GM12878 (cell line): Measurements from ENCODE around the gene NPM3. TPM values are rescaled to one million over a fixed set of nuclear protein-coding genes. Genes with fewer than 3 reads are reported as not detected.

Experiments used
- ATF7 ChIP-seq: fragments of 450-650 bp; IDR thresholded peaks from 2 replicates; pipeline ENCODE4 v1.6.1; 2016; ENCODE audit warnings: low read depth, mild to moderate bottlenecking
- CEBPB ChIP-seq, 2 experiments: fragments of 150-350 bp in 1 of 2; IDR thresholded peaks; 2 replicates each; pipeline ENCODE4 v1.6.1; 2012 to 2014; ENCODE audit warnings: low read depth in 2 of 2, low read length in 2 of 2, borderline replicate concordance in 1 of 2, inconsistent platforms in 1 of 2
- IKZF1 ChIP-seq: fragments of 450-650 bp; conservative IDR thresholded peaks from 2 replicates; pipeline ENCODE4 v1.6.1; 2017; ENCODE audit warnings: antibody characterized with exemption, mild to moderate bottlenecking
- KDM1A ChIP-seq: fragments of 200-600 bp; sonication (generic); IDR thresholded peaks from 2 replicates; pipeline ENCODE4 v1.6.1; 2016; ENCODE audit warnings: borderline replicate concordance
- LARP7 ChIP-seq: fragments of 450-650 bp; IDR thresholded peaks from 2 replicates; pipeline ENCODE4 v1.6.1; 2017; ENCODE audit warnings: mild to moderate bottlenecking
- MXI1 ChIP-seq: fragments of 150-350 bp; IDR thresholded peaks from 2 replicates; pipeline ENCODE4 v1.6.1; 2011; ENCODE audit warnings: low read depth, mild to moderate bottlenecking, inconsistent platforms, low read length, improper control_type of control experiment
- MYB ChIP-seq: fragments of 150-350 bp; IDR thresholded peaks from 2 replicates; pipeline ENCODE4 v1.6.1; 2014; ENCODE audit warnings: mild to moderate bottlenecking, low read depth, low read length, borderline replicate concordance
- MYC ChIP-seq: IDR thresholded peaks from 2 replicates; pipeline ENCODE4 v1.6.1; 2011; ENCODE audit warnings: mild to moderate bottlenecking, low read length, moderate library complexity, inconsistent platforms; ENCODE audit not compliant: insufficient read depth, insufficient replicate concordance, insufficient read length, severe bottlenecking
- NR2C1 ChIP-seq: fragments of 450-650 bp; IDR thresholded peaks from 2 replicates; pipeline ENCODE4 v1.6.1; 2017; ENCODE audit warnings: antibody characterized with exemption, mild to moderate bottlenecking, moderate library complexity
- PAX8 ChIP-seq: fragments of 450-650 bp; IDR thresholded peaks from 2 replicates; pipeline ENCODE4 v1.6.1; 2017; ENCODE audit warnings: mild to moderate bottlenecking, moderate library complexity
- STAT3 ChIP-seq: IDR thresholded peaks from 2 replicates; pipeline ENCODE4 v1.6.1; 2011; ENCODE audit warnings: low read depth, low read length, improper control_type of control experiment
- TCF12 ChIP-seq: IDR thresholded peaks from 2 replicates; pipeline ENCODE4 v1.6.1; 2011; ENCODE audit warnings: low read depth, mild to moderate bottlenecking, low read length
- ZNF217 ChIP-seq: fragments of 450-650 bp; IDR thresholded peaks from 2 replicates; pipeline ENCODE4 v1.6.1; 2017; ENCODE audit warnings: antibody characterized with exemption, mild to moderate bottlenecking
- polyA plus RNA-seq, 11 experiments: library from polyadenylated mRNA; depleted of rRNA in 4 of 11; unstranded in 6 of 11; stranded (reverse) in 5 of 11; fragments of >200 nt; fragmentation: Nextera tagmentation in 4 of 11; fragmentation: Illumina TruSeq in 1 of 11; extraction: Ambion mirVana in 4 of 11; extraction: Trizol in 1 of 11; gene quantifications; 1 replicate in 1 of 11; 2 replicates in 10 of 11; pipeline versions ENCODE4 v1.2.1 to v1.2.3, GENCODE V29; 2011 to 2016; ENCODE audit warnings: inconsistent platforms in 2 of 11, missing spikeins in 2 of 11, low read depth in 1 of 11
- total RNA-seq, 4 experiments: library from RNA; depleted of rRNA in 3 of 4; stranded (reverse); fragments of >200 nt in 3 of 4; fragmentation: Illumina TruSeq in 1 of 4; extraction: Trizol in 1 of 4; gene quantifications; 2 replicates each; pipeline versions ENCODE4 v1.2.1 to v1.2.3, GENCODE V29; 2013 to 2021
- TF ChIP-seq, protein P1 (sequence below): IDR thresholded peaks from 2 replicates; pipeline ENCODE4 v1.6.1; 2012; ENCODE audit warnings: improper control_type of control experiment, low read depth, low read length; ENCODE audit not compliant: insufficient replicate concordance
- TF ChIP-seq, protein P2 (sequence below): fragments of 450-650 bp; IDR thresholded peaks from 2 replicates; pipeline ENCODE4 v1.6.1; 2017; ENCODE audit warnings: low read depth, mild to moderate bottlenecking, moderate library complexity
- TF ChIP-seq, protein P3 (sequence below): fragments of 450-650 bp; IDR thresholded peaks from 2 replicates; pipeline ENCODE4 v1.6.1; 2016; ENCODE audit warnings: mild to moderate bottlenecking
- TF ChIP-seq, protein P4 (sequence below): fragments of 450-650 bp; formaldehyde crosslinking; IDR thresholded peaks from 2 replicates; pipeline ENCODE4 v1.4.0; 2022; ENCODE audit warnings: mild to moderate bottlenecking, moderate library complexity

The NPM3 gene
- total and polyA plus RNA-seq, 10 of the 15 experiments (the other 5 are each of a cell fraction or from before 2014, with no cell fraction given): 13.0 to 171 (median 93.3) TPM

DNA sequence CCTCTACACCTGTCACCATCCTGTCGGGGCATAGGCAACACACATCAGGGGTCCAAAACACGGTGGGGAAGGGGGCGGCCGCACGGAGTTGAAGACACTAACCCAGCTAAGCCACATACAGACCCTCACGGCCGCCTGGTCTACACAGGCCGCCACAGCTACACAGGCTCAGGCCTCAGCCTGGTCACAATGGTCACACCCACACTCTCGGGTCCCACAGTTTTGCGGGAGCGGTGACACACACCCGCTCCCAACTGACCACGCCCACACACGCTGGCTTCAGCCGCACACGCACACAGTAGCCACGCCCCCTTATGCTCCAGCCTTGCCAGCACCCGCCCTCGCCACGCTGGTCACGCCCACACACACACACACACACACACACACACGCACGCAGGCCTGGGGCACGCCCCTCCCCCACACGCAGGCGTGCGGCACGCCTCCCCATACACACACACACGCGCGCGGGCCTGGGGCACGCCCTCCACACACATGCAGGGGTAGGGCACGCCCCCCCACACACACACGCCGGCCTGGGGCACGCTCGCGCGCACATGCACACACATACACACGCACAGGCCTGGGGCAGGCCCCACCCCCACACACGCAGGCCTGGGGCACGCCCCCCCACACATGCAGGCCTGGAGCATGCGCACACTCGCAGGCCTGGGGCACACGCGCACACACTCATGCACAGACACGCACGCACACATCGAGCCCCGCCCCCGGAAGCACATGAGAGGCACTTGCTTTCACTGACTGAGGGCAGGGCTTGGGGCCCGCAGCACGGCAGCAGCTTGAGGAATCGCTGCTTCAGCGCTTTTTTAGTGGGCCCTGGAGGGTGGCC is 47.3 kb upstream of the NPM3 start (continued):
- TF ChIP-seq, protein P1, sequence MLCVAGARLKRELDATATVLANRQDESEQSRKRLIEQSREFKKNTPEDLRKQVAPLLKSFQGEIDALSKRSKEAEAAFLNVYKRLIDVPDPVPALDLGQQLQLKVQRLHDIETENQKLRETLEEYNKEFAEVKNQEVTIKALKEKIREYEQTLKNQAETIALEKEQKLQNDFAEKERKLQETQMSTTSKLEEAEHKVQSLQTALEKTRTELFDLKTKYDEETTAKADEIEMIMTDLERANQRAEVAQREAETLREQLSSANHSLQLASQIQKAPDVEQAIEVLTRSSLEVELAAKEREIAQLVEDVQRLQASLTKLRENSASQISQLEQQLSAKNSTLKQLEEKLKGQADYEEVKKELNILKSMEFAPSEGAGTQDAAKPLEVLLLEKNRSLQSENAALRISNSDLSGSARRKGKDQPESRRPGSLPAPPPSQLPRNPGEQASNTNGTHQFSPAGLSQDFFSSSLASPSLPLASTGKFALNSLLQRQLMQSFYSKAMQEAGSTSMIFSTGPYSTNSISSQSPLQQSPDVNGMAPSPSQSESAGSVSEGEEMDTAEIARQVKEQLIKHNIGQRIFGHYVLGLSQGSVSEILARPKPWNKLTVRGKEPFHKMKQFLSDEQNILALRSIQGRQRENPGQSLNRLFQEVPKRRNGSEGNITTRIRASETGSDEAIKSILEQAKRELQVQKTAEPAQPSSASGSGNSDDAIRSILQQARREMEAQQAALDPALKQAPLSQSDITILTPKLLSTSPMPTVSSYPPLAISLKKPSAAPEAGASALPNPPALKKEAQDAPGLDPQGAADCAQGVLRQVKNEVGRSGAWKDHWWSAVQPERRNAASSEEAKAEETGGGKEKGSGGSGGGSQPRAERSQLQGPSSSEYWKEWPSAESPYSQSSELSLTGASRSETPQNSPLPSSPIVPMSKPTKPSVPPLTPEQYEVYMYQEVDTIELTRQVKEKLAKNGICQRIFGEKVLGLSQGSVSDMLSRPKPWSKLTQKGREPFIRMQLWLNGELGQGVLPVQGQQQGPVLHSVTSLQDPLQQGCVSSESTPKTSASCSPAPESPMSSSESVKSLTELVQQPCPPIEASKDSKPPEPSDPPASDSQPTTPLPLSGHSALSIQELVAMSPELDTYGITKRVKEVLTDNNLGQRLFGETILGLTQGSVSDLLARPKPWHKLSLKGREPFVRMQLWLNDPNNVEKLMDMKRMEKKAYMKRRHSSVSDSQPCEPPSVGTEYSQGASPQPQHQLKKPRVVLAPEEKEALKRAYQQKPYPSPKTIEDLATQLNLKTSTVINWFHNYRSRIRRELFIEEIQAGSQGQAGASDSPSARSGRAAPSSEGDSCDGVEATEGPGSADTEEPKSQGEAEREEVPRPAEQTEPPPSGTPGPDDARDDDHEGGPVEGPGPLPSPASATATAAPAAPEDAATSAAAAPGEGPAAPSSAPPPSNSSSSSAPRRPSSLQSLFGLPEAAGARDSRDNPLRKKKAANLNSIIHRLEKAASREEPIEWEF: no peak
- TF ChIP-seq MYB (no peak), NR2C1 (no peak), IKZF1 (peak; percentile 73), LARP7 (no peak), STAT3 (no peak), PAX8 (no peak), KDM1A (no peak), CEBPB (IDR thresholded peaks at IDR 0.05; ENCODE audit: borderline replicate concordance in 1 of 2, low read depth in 2 of 2, low read length in 2 of 2) (no peak), ATF7 (peak; percentile 32; the same call in 1 of the 2 replicates), ZNF217 (no peak), MYC (peak; percentile 95), MXI1 (peak; percentile 95), TCF12 (no peak)
- TF ChIP-seq, protein P2, sequence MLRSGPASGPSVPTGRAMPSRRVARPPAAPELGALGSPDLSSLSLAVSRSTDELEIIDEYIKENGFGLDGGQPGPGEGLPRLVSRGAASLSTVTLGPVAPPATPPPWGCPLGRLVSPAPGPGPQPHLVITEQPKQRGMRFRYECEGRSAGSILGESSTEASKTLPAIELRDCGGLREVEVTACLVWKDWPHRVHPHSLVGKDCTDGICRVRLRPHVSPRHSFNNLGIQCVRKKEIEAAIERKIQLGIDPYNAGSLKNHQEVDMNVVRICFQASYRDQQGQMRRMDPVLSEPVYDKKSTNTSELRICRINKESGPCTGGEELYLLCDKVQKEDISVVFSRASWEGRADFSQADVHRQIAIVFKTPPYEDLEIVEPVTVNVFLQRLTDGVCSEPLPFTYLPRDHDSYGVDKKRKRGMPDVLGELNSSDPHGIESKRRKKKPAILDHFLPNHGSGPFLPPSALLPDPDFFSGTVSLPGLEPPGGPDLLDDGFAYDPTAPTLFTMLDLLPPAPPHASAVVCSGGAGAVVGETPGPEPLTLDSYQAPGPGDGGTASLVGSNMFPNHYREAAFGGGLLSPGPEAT: peak; percentile 54; the same call in 1 of the 2 replicates
- TF ChIP-seq, protein P3, sequence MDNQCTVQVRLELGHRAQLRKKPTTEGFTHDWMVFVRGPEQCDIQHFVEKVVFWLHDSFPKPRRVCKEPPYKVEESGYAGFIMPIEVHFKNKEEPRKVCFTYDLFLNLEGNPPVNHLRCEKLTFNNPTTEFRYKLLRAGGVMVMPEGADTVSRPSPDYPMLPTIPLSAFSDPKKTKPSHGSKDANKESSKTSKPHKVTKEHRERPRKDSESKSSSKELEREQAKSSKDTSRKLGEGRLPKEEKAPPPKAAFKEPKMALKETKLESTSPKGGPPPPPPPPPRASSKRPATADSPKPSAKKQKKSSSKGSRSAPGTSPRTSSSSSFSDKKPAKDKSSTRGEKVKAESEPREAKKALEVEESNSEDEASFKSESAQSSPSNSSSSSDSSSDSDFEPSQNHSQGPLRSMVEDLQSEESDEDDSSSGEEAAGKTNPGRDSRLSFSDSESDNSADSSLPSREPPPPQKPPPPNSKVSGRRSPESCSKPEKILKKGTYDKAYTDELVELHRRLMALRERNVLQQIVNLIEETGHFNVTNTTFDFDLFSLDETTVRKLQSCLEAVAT: peak; percentile 58; the same call in 1 of the 2 replicates
- TF ChIP-seq, protein P4, sequence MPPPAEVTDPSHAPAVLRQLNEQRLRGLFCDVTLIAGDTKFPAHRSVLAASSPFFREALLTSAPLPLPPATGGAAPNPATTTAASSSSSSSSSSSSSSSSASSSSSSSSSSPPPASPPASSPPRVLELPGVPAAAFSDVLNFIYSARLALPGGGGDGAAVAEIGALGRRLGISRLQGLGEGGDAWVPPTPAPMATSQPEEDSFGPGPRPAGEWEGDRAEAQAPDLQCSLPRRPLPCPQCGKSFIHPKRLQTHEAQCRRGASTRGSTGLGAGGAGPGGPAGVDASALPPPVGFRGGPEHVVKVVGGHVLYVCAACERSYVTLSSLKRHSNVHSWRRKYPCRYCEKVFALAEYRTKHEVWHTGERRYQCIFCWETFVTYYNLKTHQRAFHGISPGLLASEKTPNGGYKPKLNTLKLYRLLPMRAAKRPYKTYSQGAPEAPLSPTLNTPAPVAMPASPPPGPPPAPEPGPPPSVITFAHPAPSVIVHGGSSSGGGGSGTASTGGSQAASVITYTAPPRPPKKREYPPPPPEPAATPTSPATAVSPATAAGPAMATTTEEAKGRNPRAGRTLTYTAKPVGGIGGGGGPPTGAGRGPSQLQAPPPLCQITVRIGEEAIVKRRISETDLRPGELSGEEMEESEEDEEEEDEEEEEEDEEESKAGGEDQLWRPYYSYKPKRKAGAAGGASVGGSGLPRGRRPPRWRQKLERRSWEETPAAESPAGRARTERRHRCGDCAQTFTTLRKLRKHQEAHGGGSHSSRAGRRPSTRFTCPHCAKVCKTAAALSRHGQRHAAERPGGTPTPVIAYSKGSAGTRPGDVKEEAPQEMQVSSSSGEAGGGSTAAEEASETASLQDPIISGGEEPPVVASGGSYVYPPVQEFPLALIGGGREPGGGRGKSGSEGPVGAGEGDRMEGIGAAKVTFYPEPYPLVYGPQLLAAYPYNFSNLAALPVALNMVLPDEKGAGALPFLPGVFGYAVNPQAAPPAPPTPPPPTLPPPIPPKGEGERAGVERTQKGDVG: no peak
